GM12872 (cell line): ENCODE data around the gene SLC2A4RG.

Experiments
- TF ChIP-seq, protein P1 (sequence below): IDR thresholded peaks from 3 replicates; pipeline ENCODE4 v1.5.1; 2011; ENCODE audit warnings: low read depth, mild to moderate bottlenecking, low read length, moderate library complexity; ENCODE audit not compliant: insufficient read depth

Gene SLC2A4RG

DNA sequence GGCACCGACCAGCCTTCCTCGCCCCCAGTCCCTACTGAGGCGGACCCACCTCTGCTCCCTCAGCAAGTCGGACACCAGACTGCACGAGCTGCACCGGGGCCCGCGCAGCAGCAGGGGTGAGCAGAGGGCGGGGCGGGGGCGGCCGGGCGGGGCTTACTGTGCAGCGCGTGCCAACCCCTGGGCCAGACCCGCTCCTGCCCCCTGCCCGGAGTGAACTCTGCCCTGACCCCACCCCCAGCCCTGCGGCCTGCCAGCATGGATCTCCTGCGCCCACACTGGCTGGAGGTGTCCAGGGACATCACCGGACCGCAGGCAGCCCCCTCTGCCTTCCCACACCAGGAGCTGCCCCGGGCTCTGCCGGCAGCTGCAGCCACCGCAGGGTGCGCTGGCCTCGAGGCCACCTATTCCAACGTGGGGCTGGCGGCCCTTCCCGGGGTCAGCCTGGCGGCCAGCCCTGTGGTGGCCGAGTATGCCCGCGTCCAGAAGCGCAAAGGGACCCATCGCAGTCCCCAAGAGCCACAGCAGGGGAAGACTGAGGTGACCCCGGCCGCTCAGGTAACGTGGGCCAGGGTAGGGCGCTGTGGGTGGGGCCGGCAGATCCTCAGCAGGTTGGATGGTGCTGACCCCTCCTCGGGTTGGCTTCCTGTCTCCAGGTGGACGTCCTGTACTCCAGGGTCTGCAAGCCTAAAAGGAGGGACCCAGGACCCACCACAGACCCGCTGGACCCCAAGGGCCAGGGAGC, 1.5 kb upstream of the SLC2A4RG start:
- TF ChIP-seq, protein P1, sequence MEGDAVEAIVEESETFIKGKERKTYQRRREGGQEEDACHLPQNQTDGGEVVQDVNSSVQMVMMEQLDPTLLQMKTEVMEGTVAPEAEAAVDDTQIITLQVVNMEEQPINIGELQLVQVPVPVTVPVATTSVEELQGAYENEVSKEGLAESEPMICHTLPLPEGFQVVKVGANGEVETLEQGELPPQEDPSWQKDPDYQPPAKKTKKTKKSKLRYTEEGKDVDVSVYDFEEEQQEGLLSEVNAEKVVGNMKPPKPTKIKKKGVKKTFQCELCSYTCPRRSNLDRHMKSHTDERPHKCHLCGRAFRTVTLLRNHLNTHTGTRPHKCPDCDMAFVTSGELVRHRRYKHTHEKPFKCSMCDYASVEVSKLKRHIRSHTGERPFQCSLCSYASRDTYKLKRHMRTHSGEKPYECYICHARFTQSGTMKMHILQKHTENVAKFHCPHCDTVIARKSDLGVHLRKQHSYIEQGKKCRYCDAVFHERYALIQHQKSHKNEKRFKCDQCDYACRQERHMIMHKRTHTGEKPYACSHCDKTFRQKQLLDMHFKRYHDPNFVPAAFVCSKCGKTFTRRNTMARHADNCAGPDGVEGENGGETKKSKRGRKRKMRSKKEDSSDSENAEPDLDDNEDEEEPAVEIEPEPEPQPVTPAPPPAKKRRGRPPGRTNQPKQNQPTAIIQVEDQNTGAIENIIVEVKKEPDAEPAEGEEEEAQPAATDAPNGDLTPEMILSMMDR = no peak

DNA sequence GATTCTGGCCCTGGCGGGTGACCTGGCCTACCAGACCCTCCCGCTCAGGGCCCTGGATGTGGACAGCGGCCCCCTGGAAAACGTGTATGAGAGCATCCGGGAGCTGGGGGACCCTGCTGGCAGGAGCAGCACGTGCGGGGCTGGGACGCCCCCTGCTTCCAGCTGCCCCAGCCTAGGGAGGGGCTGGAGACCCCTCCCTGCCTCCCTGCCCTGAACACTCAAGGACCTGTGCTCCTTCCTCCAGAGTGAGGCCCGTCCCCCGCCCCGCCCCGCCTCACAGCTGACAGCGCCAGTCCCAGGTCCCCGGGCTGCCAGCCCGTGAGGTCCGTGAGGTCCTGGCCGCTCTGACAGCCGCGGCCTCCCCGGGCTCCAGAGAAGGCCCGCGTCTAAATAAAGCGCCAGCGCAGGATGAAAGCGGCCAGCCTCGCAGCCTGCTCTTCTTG, 868 bp upstream of the SLC2A4RG start:
- TF ChIP-seq, protein P1 = no peak

DNA sequence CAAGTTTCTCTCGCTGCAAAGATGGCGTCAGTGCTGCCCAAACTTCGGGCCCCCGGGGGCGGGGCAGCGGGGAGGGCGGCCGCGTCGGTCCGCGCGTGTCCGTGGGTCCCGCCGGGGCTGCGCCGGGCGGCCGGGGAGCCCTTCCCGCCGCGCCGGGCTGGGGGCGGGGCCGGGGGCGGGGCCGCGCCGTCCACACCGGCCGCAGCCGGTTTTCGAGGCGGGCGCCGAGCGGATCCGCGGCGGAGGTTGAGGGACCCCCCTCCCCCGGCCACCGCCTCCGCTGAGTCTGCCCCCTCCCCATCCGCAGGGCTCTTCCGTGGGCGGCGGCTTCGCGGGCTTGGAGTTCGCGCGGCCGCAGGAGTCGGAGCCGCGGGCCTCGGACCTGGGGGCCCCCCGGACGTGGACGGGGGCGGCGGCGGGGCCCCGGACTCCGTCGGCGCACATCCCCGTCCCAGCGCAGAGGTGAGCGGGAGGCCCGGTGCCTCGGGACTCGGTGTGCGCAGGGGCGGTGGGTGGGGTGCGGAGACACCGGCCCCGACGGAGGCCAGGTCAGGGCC, 572 bp downstream of the SLC2A4RG start:
- TF ChIP-seq, protein P1 = no peak

DNA sequence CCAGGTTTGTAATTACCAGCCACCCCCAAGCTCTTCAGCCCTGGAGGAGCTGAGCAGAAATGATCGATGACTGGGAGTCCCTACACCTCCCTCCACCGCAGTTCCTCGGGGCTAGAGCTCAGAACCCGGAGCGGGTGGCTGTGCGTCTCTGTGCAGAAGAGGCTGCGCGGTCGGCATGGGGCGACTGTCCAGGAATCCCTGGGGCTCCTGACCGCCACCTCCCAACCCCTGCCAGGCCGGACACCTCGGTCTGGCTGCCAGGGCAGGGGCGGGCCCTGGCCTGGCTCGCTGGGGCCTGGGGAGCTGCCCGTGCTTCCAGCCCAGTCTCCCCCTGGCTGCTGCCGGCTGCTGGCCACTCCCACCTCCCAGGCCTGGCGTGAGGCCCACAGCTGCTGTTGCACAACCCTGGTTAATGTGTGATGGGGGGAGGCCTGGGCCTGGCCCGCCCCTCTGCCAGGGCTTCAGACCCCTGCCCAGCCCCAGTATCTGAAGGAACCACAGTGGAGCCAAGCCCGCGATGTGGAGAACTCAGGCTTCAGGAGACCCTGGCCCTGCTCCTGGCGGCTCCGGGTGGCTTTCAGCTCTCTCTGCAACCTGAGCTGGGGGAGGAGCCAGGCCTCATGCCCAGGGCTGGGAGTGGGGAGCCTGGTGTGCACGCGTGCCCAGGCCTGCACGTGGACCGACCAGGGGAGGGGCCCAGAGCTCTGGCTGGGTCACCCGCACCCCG, 1.2 kb downstream of the SLC2A4RG start:
- TF ChIP-seq, protein P1 = 0 out of 3 replicates have a peak, but pooled peaks have one; percentile 4

DNA sequence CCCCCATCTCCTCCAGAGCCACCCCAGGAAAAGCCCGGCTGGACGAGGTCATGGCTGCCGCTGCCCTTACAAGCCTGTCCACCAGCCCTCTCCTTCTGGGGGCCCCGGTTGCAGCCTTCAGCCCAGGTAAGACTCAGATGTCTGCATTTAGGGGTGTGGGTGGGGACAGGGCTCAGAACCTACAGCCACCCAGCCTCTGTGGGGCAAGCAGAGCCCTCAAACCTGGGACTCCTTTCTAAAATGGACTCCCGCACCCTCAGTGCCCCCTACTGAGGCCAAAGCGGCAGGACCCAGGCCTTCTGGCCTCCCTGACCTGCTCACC, 1.7 kb downstream of the SLC2A4RG start:
- TF ChIP-seq, protein P1 = no peak

DNA sequence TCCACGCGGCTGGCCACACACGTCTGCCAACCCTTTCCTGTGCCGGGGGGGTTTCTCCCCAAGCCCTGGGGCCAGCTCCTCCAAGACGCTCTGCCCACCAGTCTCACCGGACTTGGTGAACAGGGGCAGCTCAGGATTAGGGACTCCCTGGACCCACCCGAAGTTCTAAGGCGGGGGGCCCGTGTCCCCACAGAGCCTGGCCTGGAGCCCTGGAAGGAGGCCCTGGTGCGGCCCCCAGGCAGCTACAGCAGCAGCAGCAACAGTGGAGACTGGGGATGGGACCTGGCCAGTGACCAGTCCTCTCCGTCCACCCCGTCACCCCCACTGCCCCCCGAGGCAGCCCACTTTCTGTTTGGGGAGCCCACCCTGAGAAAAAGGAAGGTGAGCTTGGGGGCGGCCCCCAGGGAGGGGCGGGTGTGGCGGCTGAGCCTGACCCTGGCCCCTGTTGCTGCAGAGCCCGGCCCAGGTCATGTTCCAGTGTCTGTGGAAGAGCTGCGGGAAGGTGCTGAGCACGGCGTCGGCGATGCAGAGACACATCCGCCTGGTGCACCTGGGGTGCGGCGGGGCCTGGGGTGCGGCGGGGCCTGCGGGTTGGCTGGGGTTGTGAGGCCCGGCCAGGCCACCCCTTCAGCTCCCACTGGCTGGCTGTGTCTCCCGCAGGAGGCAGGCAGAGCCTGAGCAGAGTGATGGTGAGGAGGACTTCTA, 2.3 kb downstream of the SLC2A4RG start:
- TF ChIP-seq, protein P1 = no peak
